ENCODE data around the gene SCUBE2.

DNA sequence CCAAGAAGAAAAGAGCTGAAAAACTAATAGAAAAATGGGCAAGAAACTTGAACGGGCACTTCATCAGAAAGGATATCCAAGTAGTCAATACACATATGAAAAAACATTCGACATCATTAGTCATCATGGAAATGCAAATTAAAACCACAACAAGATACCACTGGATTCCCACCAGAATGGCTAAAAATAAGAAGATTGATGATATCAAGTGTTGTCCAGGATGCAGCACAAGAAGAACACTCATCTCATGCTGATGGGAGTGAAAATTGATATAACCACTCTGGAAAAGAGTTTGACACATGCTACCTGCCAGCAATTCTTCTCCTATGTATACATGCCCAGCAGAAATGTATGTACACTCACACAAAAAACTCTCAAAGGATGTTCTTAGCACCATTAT is 26.9 kb upstream of the SCUBE2 start:
- TF ChIP-seq POLR2A (IDR thresholded peaks at IDR 0.05; ENCODE audit: extremely low read depth, insufficient read length): no peak
- TF ChIP-seq, protein P1, sequence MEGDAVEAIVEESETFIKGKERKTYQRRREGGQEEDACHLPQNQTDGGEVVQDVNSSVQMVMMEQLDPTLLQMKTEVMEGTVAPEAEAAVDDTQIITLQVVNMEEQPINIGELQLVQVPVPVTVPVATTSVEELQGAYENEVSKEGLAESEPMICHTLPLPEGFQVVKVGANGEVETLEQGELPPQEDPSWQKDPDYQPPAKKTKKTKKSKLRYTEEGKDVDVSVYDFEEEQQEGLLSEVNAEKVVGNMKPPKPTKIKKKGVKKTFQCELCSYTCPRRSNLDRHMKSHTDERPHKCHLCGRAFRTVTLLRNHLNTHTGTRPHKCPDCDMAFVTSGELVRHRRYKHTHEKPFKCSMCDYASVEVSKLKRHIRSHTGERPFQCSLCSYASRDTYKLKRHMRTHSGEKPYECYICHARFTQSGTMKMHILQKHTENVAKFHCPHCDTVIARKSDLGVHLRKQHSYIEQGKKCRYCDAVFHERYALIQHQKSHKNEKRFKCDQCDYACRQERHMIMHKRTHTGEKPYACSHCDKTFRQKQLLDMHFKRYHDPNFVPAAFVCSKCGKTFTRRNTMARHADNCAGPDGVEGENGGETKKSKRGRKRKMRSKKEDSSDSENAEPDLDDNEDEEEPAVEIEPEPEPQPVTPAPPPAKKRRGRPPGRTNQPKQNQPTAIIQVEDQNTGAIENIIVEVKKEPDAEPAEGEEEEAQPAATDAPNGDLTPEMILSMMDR (IDR thresholded peaks at IDR 0.05; ENCODE audit: low read depth, low read length): no peak
